ENCODE measurements around the gene PCSK7. TPM values are rescaled to one million over a fixed set of nuclear protein-coding genes. Genes with fewer than 3 reads are reported as not detected.
"Not testable (repeated sequence)": the region's sequence is repeated elsewhere in the genome, so short reads cannot be mapped to it uniquely, and the experiment has no call there.

The PCSK7 gene, protein sequence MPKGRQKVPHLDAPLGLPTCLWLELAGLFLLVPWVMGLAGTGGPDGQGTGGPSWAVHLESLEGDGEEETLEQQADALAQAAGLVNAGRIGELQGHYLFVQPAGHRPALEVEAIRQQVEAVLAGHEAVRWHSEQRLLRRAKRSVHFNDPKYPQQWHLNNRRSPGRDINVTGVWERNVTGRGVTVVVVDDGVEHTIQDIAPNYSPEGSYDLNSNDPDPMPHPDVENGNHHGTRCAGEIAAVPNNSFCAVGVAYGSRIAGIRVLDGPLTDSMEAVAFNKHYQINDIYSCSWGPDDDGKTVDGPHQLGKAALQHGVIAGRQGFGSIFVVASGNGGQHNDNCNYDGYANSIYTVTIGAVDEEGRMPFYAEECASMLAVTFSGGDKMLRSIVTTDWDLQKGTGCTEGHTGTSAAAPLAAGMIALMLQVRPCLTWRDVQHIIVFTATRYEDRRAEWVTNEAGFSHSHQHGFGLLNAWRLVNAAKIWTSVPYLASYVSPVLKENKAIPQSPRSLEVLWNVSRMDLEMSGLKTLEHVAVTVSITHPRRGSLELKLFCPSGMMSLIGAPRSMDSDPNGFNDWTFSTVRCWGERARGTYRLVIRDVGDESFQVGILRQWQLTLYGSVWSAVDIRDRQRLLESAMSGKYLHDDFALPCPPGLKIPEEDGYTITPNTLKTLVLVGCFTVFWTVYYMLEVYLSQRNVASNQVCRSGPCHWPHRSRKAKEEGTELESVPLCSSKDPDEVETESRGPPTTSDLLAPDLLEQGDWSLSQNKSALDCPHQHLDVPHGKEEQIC
- 27.1 and 34.3 TPM in 2 replicates for total RNA-seq (2014; rRNA removed; shearing (Covaris generic))

DNA sequence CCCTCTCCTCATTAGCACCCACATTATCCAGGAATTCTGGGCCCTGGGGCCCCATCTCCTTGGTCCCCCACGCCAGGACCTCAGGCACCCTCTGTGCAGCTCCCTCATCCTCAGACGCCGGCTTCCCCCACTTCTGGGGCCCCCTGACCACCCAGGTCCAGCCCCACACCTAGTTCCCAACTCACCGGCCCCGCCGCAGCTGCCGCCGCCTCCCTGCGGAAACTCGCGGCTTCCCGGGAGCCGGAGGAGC lies at the start of gene PCSK7:
PCSK7 (minus strand) TSS at position 232 of the 250 bp plus-strand sequence. CDS start 2,229 bp downstream, outside the sequence.
- peaks cover 7% of the 10 kb centered on the region for H3K4me1 ChIP-seq (replicated peaks)
- peak within 1 kb of the TSS; percentile 86 for H3K4me3 ChIP-seq
- no peak for DNase-seq (ENCODE audit: low read depth in 1 of 2, low spot score in 2 of 2)
- no peaks in the 10 kb centered on the region for H3K9me3 ChIP-seq (replicated peaks)
- H3K27ac ChIP-seq: peak within 1 kb of the TSS; percentile 78
- H3K36me3 ChIP-seq: peaks cover 16% of the 10 kb centered on the region
- H3K27me3 ChIP-seq (replicated peaks): no peaks in the 10 kb centered on the region

DNA sequence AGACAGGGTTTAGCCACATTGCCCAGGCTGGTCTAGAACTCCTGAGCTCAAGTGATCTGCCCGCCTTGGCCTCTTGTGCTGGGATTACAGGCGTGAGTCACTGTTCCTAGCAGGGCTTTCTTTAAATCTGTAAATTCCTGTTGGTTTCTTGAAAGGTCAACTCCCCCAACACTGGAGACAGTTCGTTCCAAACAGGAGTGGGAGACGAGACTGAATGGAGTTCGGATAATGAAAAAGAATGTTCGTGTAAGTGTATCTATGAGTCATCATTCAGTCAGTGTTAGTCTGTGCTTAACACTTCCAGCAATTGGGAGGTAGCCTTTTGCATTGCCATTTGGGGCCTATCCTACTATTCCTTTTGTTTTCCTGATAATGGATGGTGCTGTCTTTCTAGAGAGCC lies 49.3 kb upstream of the PCSK7 start:
- peak; percentile 82 to 89 for DNase-seq (ENCODE audit: low read depth in 1 of 2, low spot score in 2 of 2)
- H3K4me1 ChIP-seq (replicated peaks): peaks cover 30% of the 10 kb centered on the region
- peak overlapping the region; percentile 66 for H3K27ac ChIP-seq
- H3K27me3 ChIP-seq (replicated peaks): no peaks in the 10 kb centered on the region
- H3K9me3 ChIP-seq (replicated peaks): no peaks in the 10 kb centered on the region
- no peak overlapping the region for H3K4me3 ChIP-seq
- peaks cover 12% of the 10 kb centered on the region for H3K36me3 ChIP-seq

DNA sequence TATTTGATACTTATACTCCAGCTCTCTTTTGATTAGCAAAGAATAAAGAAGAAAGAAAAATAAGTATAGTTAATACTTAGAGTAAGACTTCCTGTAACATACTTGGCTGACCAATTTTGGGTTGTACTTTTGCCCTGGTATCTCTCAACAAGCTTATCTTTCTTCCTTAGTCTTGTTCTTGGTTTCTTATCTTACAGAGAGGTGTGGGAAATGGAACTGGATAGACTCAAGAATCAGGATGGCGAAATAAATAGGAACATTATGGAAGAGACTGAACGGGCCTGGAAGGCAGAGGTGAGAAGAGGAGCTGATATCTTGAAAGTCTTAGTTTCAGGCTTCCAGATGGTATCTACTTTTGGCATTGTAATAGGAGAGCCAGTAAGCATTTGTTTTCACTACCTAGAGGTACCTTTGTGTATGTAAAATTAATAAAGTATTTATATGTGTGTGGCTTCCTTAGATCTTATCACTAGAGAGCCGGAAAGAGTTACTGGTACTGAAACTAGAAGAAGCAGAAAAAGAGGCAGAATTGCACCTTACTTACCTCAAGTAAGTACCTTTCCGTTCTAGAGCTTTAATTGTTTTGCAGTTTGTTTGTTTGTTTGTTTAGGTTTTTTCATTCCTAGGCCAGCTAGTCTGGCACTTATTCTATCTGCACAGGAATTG lies 48.0 kb upstream of the PCSK7 start:
- no peak overlapping the region for H3K4me3 ChIP-seq
- H3K27me3 ChIP-seq (replicated peaks): no peaks in the 10 kb centered on the region
- peaks cover 42% of the 10 kb centered on the region for H3K4me1 ChIP-seq (replicated peaks)
- peaks cover 10% of the 10 kb centered on the region for H3K36me3 ChIP-seq
- peak overlapping the region; percentile 63; the same call in 1 of the 2 replicates for H3K27ac ChIP-seq
- no peak for DNase-seq (ENCODE audit: low read depth in 1 of 2, low spot score in 2 of 2)
- no peaks in the 10 kb centered on the region for H3K9me3 ChIP-seq (replicated peaks)

DNA sequence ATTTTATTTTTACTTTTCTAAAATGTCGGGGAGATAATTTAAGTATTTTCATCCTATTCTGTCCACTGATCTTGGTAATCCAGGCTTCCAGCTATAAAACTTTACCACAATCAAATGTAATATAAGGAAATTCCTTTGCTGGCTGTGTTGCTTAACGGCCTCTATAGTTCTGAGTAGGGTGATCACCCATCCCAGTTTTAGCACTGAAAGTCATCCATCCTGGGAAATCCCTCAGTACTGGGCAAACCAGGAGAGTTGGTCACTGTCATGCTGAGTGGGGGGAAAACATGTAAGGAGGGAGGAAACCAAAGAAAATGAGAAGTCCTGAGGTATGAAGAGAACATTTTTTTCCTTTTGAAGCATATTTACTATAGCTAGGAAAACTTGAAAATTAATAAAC lies 46.5 kb upstream of the PCSK7 start:
- no peaks in the 10 kb centered on the region for H3K9me3 ChIP-seq (replicated peaks)

DNA sequence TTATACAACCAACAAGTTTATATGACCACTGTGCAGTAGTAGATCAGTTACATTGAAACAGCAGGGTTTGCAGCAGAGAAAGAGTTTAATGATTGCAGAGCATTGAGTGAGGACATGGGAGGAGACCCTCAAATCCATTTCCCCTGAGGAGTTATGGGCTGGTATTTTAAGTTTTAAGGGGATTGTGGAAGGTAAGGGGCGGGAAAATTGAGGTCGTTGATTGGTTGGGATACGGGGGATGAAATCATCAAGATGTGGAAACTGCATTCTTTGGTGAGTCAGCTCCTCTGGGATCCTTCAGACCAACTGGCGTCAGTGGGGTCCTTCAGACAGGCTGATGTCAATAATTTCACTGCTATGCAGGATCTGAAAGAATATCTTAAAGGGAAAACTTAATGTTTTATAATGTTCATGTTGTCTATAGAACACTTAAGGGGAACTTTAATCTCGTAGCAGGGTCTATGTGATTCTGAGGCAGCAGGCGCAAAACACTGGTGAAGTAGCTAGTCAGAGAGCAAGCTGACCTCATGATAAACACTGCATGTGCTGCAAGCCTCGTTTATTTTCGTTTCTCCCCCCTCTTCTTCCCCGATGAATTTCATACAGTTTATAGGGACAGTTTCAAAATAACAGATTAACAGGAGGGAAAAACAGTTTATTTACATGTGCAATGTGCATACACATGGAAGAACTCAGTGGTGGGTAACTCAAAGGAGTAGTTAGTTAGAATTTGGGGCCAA lies 41.8 kb upstream of the PCSK7 start:
- Histone ChIP-seq H3K4me3 (0 out of 2 replicates have a peak overlapping the region, but pooled peaks have one; percentile 6), H3K27me3 (replicated peaks) (no peaks in the 10 kb centered on the region), H3K36me3 (no peaks in the 10 kb centered on the region), H3K27ac (peak overlapping the region; percentile 95), H3K4me1 (replicated peaks) (peaks cover 29% of the 10 kb centered on the region), H3K9me3 (replicated peaks) (no peaks in the 10 kb centered on the region)
- DNase-seq (ENCODE audit: low read depth in 1 of 2, low spot score in 2 of 2): peak; percentile 82 to 89

More for the DNA sequence above, 46.5 kb upstream of the PCSK7 start:
- Histone ChIP-seq H3K4me1 (replicated peaks) (peaks cover 54% of the 10 kb centered on the region), H3K27me3 (replicated peaks) (no peaks in the 10 kb centered on the region), H3K4me3 (no peak overlapping the region), H3K36me3 (peaks cover 10% of the 10 kb centered on the region), H3K27ac (no peak overlapping the region)
- DNase-seq (ENCODE audit: low read depth in 1 of 2, low spot score in 2 of 2): no peak

DNA sequence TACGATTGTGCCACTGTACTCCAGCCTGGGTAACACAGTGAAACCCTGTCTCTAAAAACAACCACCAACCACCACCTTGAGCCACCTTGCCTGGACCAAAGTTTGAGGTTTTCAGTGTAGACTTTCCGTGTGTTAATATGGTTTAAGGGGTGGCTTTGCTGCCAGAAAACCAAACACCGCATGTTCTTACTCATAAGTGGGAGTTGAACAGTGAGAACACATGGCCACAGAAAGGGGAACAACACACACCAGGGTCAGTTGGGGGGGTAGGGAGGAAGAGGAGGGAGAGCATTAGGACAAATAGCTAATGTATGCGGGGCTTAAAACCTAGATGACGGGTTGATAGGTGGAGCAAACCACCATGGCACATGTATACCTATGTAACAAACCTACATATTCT lies 40.3 kb upstream of the PCSK7 start:
- H3K4me1 ChIP-seq (replicated peaks): peaks cover 32% of the 10 kb centered on the region
- H3K9me3 ChIP-seq (replicated peaks); H3K27ac ChIP-seq; DNase-seq (ENCODE audit: low read depth in 1 of 2, low spot score in 2 of 2); H3K27me3 ChIP-seq (replicated peaks); H3K36me3 ChIP-seq; H3K4me3 ChIP-seq: not testable (repeated sequence)

DNA sequence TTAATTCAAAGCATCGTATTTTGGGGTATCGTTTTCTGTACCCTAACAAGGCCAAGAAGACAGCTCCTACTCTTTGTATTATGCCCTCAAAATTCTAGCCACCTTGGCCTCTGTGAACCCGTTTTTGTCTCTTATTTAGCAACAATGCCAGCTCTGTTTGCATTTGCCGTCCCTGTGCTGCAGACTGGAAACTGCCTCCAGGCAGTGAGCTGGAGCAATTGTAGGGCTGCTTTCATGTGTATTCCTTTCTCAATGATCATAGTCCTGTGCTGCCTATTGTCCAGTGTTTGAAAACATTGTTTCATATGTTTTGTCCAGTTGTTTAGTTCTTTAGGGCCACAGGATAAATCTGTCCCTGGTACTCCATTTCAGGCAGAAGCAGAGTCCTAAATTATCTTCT lies 39.3 kb upstream of the PCSK7 start:
- Histone ChIP-seq H3K4me1 (replicated peaks) (peaks cover 29% of the 10 kb centered on the region), H3K27me3 (replicated peaks) (no peaks in the 10 kb centered on the region), H3K36me3 (no peaks in the 10 kb centered on the region), H3K4me3 (no peak overlapping the region), H3K27ac (no peak overlapping the region), H3K9me3 (replicated peaks) (no peaks in the 10 kb centered on the region)
- DNase-seq (ENCODE audit: low read depth in 1 of 2, low spot score in 2 of 2): no peak

DNA sequence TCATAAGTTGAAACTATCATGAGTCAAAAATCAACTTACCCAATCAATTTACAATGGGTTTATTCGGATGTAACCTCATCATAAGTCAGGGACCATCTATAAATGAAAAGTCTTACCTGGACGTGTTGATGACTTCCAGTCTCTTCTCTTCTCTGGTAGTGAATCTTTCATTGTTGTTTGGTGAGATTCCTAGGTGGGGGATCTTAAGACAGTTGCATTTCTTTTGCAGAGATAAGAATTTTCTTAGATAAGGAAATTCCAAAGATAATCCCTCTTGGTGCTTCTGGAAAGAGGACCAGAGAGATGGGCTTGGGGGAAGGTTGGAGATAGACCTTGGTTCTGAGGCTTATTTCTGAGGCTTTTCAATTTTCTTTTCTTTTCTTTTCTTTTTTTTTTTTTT lies 38.0 kb upstream of the PCSK7 start:
- no peaks in the 10 kb centered on the region for H3K36me3 ChIP-seq
- no peak for DNase-seq (ENCODE audit: low read depth in 1 of 2, low spot score in 2 of 2)
- no peaks in the 10 kb centered on the region for H3K27me3 ChIP-seq (replicated peaks)
- no peak overlapping the region for H3K4me3 ChIP-seq
- H3K4me1 ChIP-seq (replicated peaks): peaks cover 16% of the 10 kb centered on the region
- H3K9me3 ChIP-seq (replicated peaks): no peaks in the 10 kb centered on the region
- H3K27ac ChIP-seq: no peak overlapping the region

DNA sequence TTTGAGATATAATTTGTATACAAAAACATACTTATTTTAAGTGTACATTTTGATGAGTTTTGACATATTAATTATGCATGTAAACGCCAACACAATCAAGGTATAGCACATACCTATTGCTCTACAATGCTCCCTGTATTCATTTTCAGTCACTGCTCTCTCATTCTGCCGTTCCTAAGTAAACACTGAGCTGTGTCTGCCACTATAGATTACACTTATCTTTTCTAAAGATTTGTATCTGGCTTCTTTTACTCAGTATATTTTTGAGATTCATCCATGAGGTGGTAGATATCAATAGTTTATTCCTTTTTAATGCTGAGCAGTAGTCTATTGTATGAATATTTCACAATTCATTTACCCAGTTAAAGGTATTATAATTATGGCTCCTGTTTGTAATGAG lies 33.9 kb upstream of the PCSK7 start:
- Histone ChIP-seq H3K27me3 (replicated peaks) (no peaks in the 10 kb centered on the region), H3K27ac (no peak overlapping the region), H3K9me3 (replicated peaks) (no peaks in the 10 kb centered on the region), H3K4me1 (replicated peaks) (peaks cover 3% of the 10 kb centered on the region; the same call in 1 of the 2 replicates), H3K4me3 (no peak overlapping the region), H3K36me3 (no peaks in the 10 kb centered on the region)
- DNase-seq (ENCODE audit: low read depth in 1 of 2, low spot score in 2 of 2): no peak

DNA sequence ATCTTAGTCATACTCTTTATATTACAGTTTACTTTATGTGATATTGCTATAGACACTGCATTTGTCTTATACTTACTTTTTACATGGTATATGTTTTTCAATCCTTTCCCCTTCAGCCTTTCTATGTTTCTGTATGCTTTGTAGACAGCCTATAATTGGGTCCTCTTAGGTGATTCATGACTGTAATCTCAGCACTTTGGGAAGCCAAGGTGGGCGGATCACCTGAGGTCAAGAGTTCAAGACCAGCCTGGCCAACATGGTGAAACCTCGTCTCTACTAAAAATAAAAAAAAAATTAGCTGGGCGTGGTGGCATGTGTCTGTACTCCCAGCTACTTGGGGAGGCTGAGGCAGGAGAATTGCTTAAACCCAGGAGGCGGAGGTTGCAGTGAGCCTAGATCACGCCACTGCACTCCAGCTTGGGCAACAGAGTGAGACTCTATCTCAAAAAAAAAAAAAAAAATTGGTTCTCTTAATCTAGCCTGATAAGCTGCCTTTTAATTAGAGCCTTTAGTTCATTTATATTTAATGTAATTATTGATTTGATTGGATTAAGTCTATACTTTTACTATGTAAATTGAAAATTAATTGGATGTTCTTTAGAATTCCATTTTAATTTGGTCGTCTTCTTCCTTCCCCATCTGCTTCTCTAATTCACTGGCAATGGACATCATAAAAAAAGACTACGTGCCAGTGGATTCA lies 32.9 kb upstream of the PCSK7 start:
- not testable (repeated sequence) for H3K27ac ChIP-seq; H3K4me3 ChIP-seq; H3K36me3 ChIP-seq; H3K4me1 ChIP-seq (replicated peaks); DNase-seq (ENCODE audit: low read depth in 1 of 2, low spot score in 2 of 2); H3K9me3 ChIP-seq (replicated peaks); H3K27me3 ChIP-seq (replicated peaks)

DNA sequence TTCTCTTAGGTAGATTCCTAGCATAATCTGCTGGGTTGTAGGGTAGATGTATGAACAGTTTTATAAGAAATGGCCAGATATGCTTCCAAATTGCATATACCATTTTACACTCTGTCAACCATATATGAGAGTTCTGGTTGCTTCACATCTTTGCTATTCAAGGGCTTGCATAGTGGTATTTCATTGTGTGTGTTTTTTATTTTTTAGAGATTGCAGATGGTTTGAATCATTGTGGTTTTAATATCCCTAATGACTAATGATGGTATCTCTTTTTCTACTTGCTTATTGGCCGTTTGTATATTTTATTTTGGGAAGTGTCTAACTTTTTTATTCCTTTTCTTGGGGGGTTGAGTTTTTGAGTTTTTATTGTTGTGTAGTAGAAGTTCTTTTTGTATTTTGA lies 27.5 kb upstream of the PCSK7 start:
- Histone ChIP-seq H3K36me3 (no peaks in the 10 kb centered on the region), H3K27me3 (replicated peaks) (no peaks in the 10 kb centered on the region), H3K9me3 (replicated peaks) (no peaks in the 10 kb centered on the region), H3K4me3 (no peak overlapping the region), H3K4me1 (replicated peaks) (peaks cover 21% of the 10 kb centered on the region), H3K27ac (peak overlapping the region; percentile 64)
- DNase-seq (ENCODE audit: low read depth in 1 of 2, low spot score in 2 of 2): peak in 1 of 2 experiments; percentile 57

DNA sequence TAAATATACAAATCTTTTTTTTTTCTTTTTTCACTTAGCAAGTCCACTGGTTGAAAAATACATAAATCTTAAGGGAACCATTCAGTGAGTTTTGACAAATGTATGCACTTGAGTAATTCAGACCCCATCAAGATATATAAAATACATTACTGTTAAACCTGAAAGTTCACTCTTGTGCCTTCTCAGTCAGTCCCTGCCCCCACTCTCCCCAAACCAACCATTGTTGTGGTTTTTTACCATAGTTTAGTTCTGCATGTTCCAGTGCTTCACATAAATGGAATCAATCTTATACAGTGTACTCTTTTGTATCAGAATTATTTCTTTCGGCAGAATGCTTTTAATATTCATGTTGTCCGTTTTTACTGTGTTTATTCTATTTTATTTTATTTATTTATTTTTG lies 26.7 kb upstream of the PCSK7 start:
- Histone ChIP-seq H3K27ac (peak overlapping the region; percentile 64; the same call in 1 of the 2 replicates), H3K4me3 (no peak overlapping the region), H3K27me3 (replicated peaks) (no peaks in the 10 kb centered on the region)

DNA sequence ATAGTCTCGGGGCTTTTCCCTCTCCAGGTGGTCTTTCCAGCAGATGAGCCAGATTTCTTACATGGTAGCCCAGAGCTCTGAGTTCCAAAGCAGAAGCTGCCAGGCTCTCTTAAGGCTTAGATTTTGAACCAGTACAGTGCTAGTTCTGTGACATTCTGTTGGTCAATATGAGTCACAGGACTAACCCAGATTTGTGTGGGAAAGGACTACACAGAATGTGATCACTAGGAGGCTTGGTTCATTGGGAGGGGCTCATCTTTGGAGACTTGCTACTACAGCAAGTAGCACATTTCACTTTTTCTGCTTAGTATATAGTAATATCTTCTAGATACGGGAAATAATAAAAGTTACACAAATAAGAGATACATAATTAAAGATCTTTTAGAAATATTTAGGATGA lies 24.7 kb upstream of the PCSK7 start:
- Histone ChIP-seq H3K27ac (no peak overlapping the region), H3K36me3 (no peaks in the 10 kb centered on the region), H3K27me3 (replicated peaks) (no peaks in the 10 kb centered on the region), H3K9me3 (replicated peaks) (no peaks in the 10 kb centered on the region), H3K4me3 (no peak overlapping the region), H3K4me1 (replicated peaks) (peaks cover 21% of the 10 kb centered on the region)
- DNase-seq (ENCODE audit: low read depth in 1 of 2, low spot score in 2 of 2): no peak

More for the DNA sequence above, 26.7 kb upstream of the PCSK7 start:
- peaks cover 21% of the 10 kb centered on the region for H3K4me1 ChIP-seq (replicated peaks)
- no peaks in the 10 kb centered on the region for H3K9me3 ChIP-seq (replicated peaks)
- no peaks in the 10 kb centered on the region for H3K36me3 ChIP-seq
- no peak for DNase-seq (ENCODE audit: low read depth in 1 of 2, low spot score in 2 of 2)
